DLD1 (cell line): ENCODE results near the gene GPX6.
"Not testable (repeated sequence)": the region's sequence is repeated elsewhere in the genome, so short reads cannot be mapped to it uniquely, and the experiment has no call there.

ENCODE experiments used
- in situ Hi-C: cut with HindIII; loops from 2 replicates; pipeline ENCODE4 v1.10.0; 2017; ENCODE audit warnings: low sequenced_read_pairs

GPX6 gene

GRCh38 chr6:28515676-28516075 lies at the start of gene GPX6:
GPX6 (minus strand) TSS chr6:28515793; CDS start chr6:28515743, 50 bp downstream.
- in situ Hi-C loops, result no loop called here

- in situ Hi-C loops, result no loop called here
Measured at GRCh38 chr6:28563430-28564095, 48.0 kb upstream of the GPX6 start.

GRCh38 chr6:28558629-28559028 lies 43.0 kb upstream of the GPX6 start:
- in situ Hi-C loops, result no loop called here

- in situ Hi-C loops, result no loop called here
Measured at GRCh38 chr6:28555136-28555535, 39.5 kb upstream of the GPX6 start.

- in situ Hi-C loops, result no loop called here
Measured at GRCh38 chr6:28553986-28554881, 38.6 kb upstream of the GPX6 start.

- in situ Hi-C loops, result no loop called here
Measured at GRCh38 chr6:28553384-28553985, 37.9 kb upstream of the GPX6 start.

- in situ Hi-C loops, result no loop called here
Measured at GRCh38 chr6:28551891-28552666, 36.5 kb upstream of the GPX6 start.

- in situ Hi-C loops, result not testable (repeated sequence)
Measured at GRCh38 chr6:28547003-28547402, 31.4 kb upstream of the GPX6 start.

- in situ Hi-C loops, result no loop called here
Measured at GRCh38 chr6:28545955-28546354, 30.4 kb upstream of the GPX6 start.

GRCh38 chr6:28543651-28544610 lies 28.3 kb upstream of the GPX6 start:
- in situ Hi-C loops, result no loop called here

- in situ Hi-C loops, result no loop called here
Measured at GRCh38 chr6:28542440-28543296, 27.1 kb upstream of the GPX6 start.

GRCh38 chr6:28541996-28542395 lies 26.4 kb upstream of the GPX6 start:
- in situ Hi-C loops, result no loop called here

GRCh38 chr6:28537509-28538140 lies 22.0 kb upstream of the GPX6 start:
- in situ Hi-C loops, result no loop called here

- in situ Hi-C loops, result no loop called here
Measured at GRCh38 chr6:28537065-28537464, 21.5 kb upstream of the GPX6 start.

GRCh38 chr6:28534875-28535274 lies 19.3 kb upstream of the GPX6 start:
- in situ Hi-C loops, result no loop called here

GRCh38 chr6:28534306-28534705 lies 18.7 kb upstream of the GPX6 start:
- in situ Hi-C loops, result no loop called here

- in situ Hi-C loops, result no loop called here
Measured at GRCh38 chr6:28531479-28532128, 16.0 kb upstream of the GPX6 start.

GRCh38 chr6:28530777-28531176 lies 15.2 kb upstream of the GPX6 start:
- in situ Hi-C loops, result no loop called here
